Activated B cell treated with CpG ODN at 0.5 μM for 24 hours (primary cell): ENCODE results near the gene INO80D. TPM values are rescaled to one million over a fixed set of nuclear protein-coding genes. Genes with fewer than 3 reads are reported as not detected.
"Not testable (repeated sequence)": the region's sequence is repeated elsewhere in the genome, so short reads cannot be mapped to it uniquely, and the experiment has no call there.

ENCODE experiments used
- ATAC-seq: fragments of 200-7000 bp; cut with Tn5 transposase; one replicate; pipeline ENCODE4 v1.10.0; 2021; ENCODE audit warnings: low read depth, mild to moderate bottlenecking, moderate library complexity
- CTCF ChIA-PET: fragments of 350-600 bp; sonication (Branson Sonifier 250); formaldehyde crosslinking; loops from one replicate; lab custom pipeline; 2021; ENCODE audit warnings: antibody characterized with exemption; lab: Charles Lee
- POLR2A ChIA-PET: fragments of 350-600 bp; sonication (Branson Sonifier 250); formaldehyde crosslinking; loops from one replicate; lab custom pipeline; 2021; ENCODE audit warnings: antibody characterized with exemption; lab: Charles Lee
- DNase-seq: peaks from one replicate; pipeline ENCODE4 v3.0.0; 2022
- H3K27ac Mint-ChIP-seq: one replicate; pipeline ENCODE4 v1.8.0; 2020; ENCODE audit warnings: mixed read lengths
- H3K27me3 Mint-ChIP-seq: one replicate; pipeline ENCODE4 v1.8.0; 2021; ENCODE audit warnings: mixed read lengths
- H3K36me3 Mint-ChIP-seq: one replicate; pipeline ENCODE4 v1.8.0; 2021; ENCODE audit warnings: low read depth, mixed read lengths
- H3K4me1 Mint-ChIP-seq: one replicate; pipeline ENCODE4 v1.8.0; 2021; ENCODE audit warnings: mixed read lengths
- H3K4me3 Mint-ChIP-seq: one replicate; pipeline ENCODE4 v1.8.0; 2020; ENCODE audit warnings: mild to moderate bottlenecking, mixed read lengths
- H3K9me3 Mint-ChIP-seq: one replicate; pipeline ENCODE4 v1.8.0; 2020; ENCODE audit warnings: mixed read lengths
- CTCF ChIP-seq: fragments of 200-600 bp; IDR thresholded peaks from one replicate; pipeline ENCODE4 v1.8.0; 2022; ENCODE audit warnings: antibody characterized with exemption, mild to moderate bottlenecking
- intact Hi-C: fragments of 100-400 bp; cut with micrococcal nuclease; formaldehyde crosslinking; loops from one replicate; pipeline ENCODE4 v1.15.1; 2024
- total RNA-seq: library from RNA; stranded (reverse); gene quantifications from 2 replicates; pipeline ENCODE4 v1.2.3, GENCODE V29; 2022

Gene INO80D
- total RNA-seq, 1 donor from 2014 or later, result 53.1 TPM

DNA sequence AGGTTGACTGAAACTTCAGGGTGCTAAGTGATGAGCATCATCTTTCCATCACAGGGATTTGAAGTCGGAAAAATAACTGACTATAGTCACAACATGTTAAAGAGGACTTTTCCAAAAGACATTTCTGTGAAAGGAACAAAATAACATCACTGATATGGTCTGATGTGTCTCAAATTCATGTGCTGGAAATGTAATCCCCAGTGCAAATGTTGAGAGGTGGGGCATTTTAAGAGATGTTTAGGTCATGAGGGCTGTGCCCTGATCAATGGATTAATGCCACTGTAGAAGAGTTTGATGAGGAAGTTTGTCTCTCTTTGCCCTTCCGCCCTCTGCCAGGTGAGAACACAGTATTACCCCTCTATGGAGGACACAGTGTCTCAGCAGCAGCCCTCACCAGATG is 95.9 kb downstream of the INO80D start:
- ChIA-PET POLR2A (no interaction called here), CTCF (no interaction called here)
- no peak overlapping the region for H3K27ac Mint-ChIP-seq
- no peak for ATAC-seq
- H3K4me3 Mint-ChIP-seq, result no peak overlapping the region
- no peaks in the 10 kb centered on the region for H3K27me3 Mint-ChIP-seq
- no peaks in the 10 kb centered on the region for H3K4me1 Mint-ChIP-seq
- peaks cover 39% of the 10 kb centered on the region for H3K36me3 Mint-ChIP-seq
- no peak for TF ChIP-seq CTCF
- no peak for DNase-seq
- H3K9me3 Mint-ChIP-seq, result no peaks in the 10 kb centered on the region
- intact Hi-C loops, result loop anchor here (5.0 kb wide), 1 partner anchor 67 kb away; no protein-coding TSS in a partner anchor

GRCh38 chr2:205989271-205990071 is 96.5 kb downstream of the INO80D start:
- no peak for DNase-seq
- no peak overlapping the region for H3K4me3 Mint-ChIP-seq
- intact Hi-C loops, result loop anchor here (5.0 kb wide), 1 partner anchor 68 kb away; no protein-coding TSS in a partner anchor
- H3K4me1 Mint-ChIP-seq, result no peaks in the 10 kb centered on the region
- ChIA-PET CTCF (no interaction called here), POLR2A (no interaction called here)
- peaks cover 33% of the 10 kb centered on the region for H3K36me3 Mint-ChIP-seq
- no peaks in the 10 kb centered on the region for H3K9me3 Mint-ChIP-seq
- ATAC-seq, result no peak
- H3K27me3 Mint-ChIP-seq, result no peaks in the 10 kb centered on the region
- no peak for TF ChIP-seq CTCF
- H3K27ac Mint-ChIP-seq, result no peak overlapping the region

DNA sequence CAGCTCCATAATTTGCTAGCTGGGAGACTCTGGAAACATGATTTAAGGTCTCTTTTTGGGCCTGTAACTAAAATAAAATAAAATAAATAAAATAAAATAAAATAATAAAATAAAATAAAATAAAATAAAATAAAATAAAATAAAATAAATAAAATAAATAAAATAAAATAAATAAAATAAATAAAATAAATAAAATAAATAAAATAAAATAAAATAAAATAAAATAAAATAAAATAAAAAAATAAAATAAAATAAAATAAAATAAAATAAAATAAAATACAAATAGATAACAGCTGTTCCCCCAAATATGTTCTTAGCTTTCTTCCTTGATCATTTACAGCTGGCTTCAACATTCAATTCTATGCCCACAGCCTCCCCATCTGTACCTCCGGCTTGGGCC is 97.3 kb downstream of the INO80D start:
- ATAC-seq, H3K9me3 Mint-ChIP-seq, DNase-seq, intact Hi-C loops, H3K4me3 Mint-ChIP-seq, H3K4me1 Mint-ChIP-seq, H3K27ac Mint-ChIP-seq, CTCF ChIA-PET, H3K27me3 Mint-ChIP-seq, POLR2A ChIA-PET: not testable (repeated sequence)
- peaks cover 27% of the 10 kb centered on the region for H3K36me3 Mint-ChIP-seq

- ATAC-seq, result no peak
- Mint-ChIP-seq H3K4me1 (no peaks in the 10 kb centered on the region), H3K36me3 (peaks cover 23% of the 10 kb centered on the region), H3K27ac (no peak overlapping the region), H3K9me3 (no peaks in the 10 kb centered on the region), H3K4me3 (no peak overlapping the region), H3K27me3 (no peaks in the 10 kb centered on the region)
- ChIA-PET CTCF (no interaction called here), POLR2A (no interaction called here)
- no peak for DNase-seq
- intact Hi-C loops, result no loop called here
- TF ChIP-seq CTCF, result no peak
These were observed 97.7 kb downstream of the INO80D start for GRCh38 chr2:205988274-205988673.

GRCh38 chr2:205986334-205986733 is 99.6 kb downstream of the INO80D start:
- DNase-seq, H3K27me3 Mint-ChIP-seq, H3K36me3 Mint-ChIP-seq, H3K9me3 Mint-ChIP-seq, H3K4me1 Mint-ChIP-seq, H3K4me3 Mint-ChIP-seq, H3K27ac Mint-ChIP-seq, ATAC-seq, POLR2A ChIA-PET, intact Hi-C loops, CTCF ChIA-PET: not testable (repeated sequence)

GRCh38 chr2:205984381-205984780 is 101.6 kb downstream of the INO80D start:
- Mint-ChIP-seq H3K36me3 (no peaks in the 10 kb centered on the region), H3K27ac (no peak overlapping the region), H3K4me3 (no peak overlapping the region), H3K27me3 (no peaks in the 10 kb centered on the region), H3K4me1 (no peaks in the 10 kb centered on the region), H3K9me3 (no peaks in the 10 kb centered on the region)
- CTCF ChIA-PET, result no interaction called here
- DNase-seq, result no peak
- intact Hi-C loops, result no loop called here
- no peak for ATAC-seq
- POLR2A ChIA-PET, result no interaction called here
- TF ChIP-seq CTCF, result no peak
